Superior temporal gyrus (tissue), 1 donor: ENCODE measurements around the gene FMC1.

ENCODE experiments used
- DNase-seq: peaks from one replicate; pipeline ENCODE4 v3.0.0-alpha.2; 2016; ENCODE audit errors: extremely low spot score

The FMC1 gene

GRCh38 chr7:139374246-139374645 is 33.1 kb downstream of the FMC1 start:
- DNase-seq = no peak

DNA sequence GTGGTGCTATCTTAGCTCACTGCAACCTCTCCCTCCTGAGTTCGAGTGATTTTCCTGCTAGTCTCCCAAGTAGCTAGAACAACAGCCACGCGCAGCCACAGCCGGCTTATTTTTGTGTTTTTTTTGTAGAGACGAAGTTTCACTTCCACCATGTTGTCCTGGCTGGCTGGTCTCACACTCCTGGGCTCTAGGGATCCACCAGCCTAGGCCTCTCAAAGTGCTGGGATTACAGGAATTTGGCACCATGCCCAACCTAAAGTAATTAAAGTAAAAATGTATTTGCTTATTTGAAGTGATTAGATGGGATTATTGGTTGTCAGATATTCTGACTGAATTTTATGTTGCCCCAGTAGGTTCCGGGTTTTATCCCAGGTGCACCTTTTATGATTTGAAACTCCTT is 41.3 kb downstream of the FMC1 start:
- no peak for DNase-seq

GRCh38 chr7:139384611-139385010 is 43.5 kb downstream of the FMC1 start:
- DNase-seq = no peak

DNA sequence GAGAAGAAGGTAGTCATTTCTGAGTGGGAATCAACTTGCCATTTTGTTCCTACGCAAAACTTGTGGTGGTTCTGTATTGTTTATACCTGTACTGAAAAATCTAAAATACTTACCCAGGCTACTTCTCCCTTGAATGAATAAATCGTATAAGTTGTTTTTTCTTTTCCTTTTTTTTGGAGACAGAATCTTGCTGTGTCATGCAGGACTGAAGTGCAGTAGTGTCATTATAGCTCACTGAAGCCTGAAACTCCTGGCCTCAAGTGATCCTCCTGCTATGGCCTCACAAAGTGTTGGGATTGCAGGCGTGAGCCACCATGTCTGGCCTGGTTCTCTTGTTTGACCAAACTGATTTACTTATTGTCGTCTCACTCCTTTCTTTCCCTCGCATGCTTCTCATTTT is 46.5 kb downstream of the FMC1 start:
- DNase-seq = no peak

GRCh38 chr7:139389091-139389490 is 48.0 kb downstream of the FMC1 start:
- DNase-seq = no peak

GRCh38 chr7:139389774-139390173 is 48.6 kb downstream of the FMC1 start:
- no peak for DNase-seq

DNA sequence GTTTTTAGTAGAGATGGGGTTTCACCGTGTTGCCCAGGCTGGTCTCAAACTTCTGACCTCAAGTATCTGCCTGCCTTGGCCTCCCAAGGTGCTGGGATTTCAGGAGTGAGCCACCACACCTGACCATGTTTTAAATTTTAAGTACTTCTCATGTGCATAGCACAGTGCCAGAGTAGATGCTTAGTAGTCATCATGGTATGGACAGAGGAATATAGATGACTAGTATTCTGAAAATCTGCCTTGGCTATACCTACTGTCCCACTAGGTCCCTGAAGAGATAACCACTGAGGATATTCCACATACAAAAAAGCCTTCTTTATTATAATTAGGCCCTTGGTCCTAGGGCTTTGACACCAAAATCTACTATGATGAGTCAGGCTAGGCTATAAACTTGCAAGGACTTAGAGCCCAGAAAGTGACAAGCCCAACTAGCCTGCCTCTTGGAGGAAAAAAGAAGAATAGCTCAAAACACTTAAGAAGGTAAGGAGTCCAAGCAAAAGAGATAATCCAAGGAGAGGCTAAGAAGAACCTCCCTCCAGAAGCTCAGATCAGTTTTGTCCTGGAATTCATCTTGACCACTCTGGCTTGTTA is 52.6 kb downstream of the FMC1 start:
- DNase-seq = no peak

- DNase-seq = no peak
These were observed 53.4 kb downstream of the FMC1 start for GRCh38 chr7:139394540-139394939.
